Thymus (tissue), 11 donors: ENCODE measurements around the gene IPP. TPM values are rescaled to one million over a fixed set of nuclear protein-coding genes. Genes with fewer than 3 reads are reported as not detected.

Source experiments
- DNase-seq, 9 donors: peaks; one replicate each; pipeline ENCODE4 v3.0.0-alpha.2; 2013; ENCODE audit warnings: low spot score in 9 of 9, low read depth in 6 of 9, missing footprints in 1 of 9
- H3K27ac ChIP-seq, 2 donors: one replicate each; pipeline ENCODE4 v1.5.1; 2013; ENCODE audit warnings: control low read depth in 1 of 2, low read depth in 1 of 2, low read length in 1 of 2, mild to moderate bottlenecking in 1 of 2, moderate library complexity in 1 of 2
- H3K27me3 ChIP-seq, 2 donors: one replicate each; pipeline ENCODE4 v1.5.1; 2013; ENCODE audit warnings: low read length in 1 of 2; ENCODE audit not compliant: control insufficient read depth in 2 of 2, insufficient read depth in 1 of 2
- H3K36me3 ChIP-seq, 2 donors: one replicate each; pipeline ENCODE4 v1.5.1; 2013; ENCODE audit warnings: low read length in 1 of 2, mild to moderate bottlenecking in 1 of 2, moderate library complexity in 1 of 2; ENCODE audit not compliant: control insufficient read depth in 2 of 2, insufficient read depth in 2 of 2
- H3K4me1 ChIP-seq, 2 donors: one replicate each; pipeline ENCODE4 v1.5.1; 2013; ENCODE audit warnings: low read length in 2 of 2; ENCODE audit not compliant: control insufficient read depth in 2 of 2, insufficient read depth in 2 of 2
- H3K4me3 ChIP-seq, 2 donors: one replicate each; pipeline ENCODE4 v1.5.1; 2013; ENCODE audit warnings: low read length in 2 of 2, control low read depth in 1 of 2, mild to moderate bottlenecking in 1 of 2
- H3K9me3 ChIP-seq, 2 donors: one replicate each; pipeline ENCODE4 v1.5.1; 2013; ENCODE audit warnings: low read length in 1 of 2, mild to moderate bottlenecking in 1 of 2; ENCODE audit not compliant: control insufficient read depth in 2 of 2, insufficient read depth in 1 of 2
- WGBS: extraction: QIAGEN DNeasy Blood & Tissue Kit; methylation state at CpG from one replicate; pipeline ENCODE4 v1.1.7; 2013; 5-methylcytosine and 5-hydroxymethylcytosine counted together
- polyA plus RNA-seq: library from polyadenylated mRNA; stranded (reverse); fragments of 200-250 nt; gene quantifications from one replicate; pipeline ENCODE4 v1.2.3, GENCODE V29; 2013
- total RNA-seq: library from RNA; stranded (reverse); fragments of 120-200 nt; gene quantifications from one replicate; pipeline ENCODE4 v1.2.4, GENCODE V29; 2013
- donor health status: healthy.

IPP gene
- total and polyA plus RNA-seq, 2 donors: 8.9 to 11.6 TPM

DNA sequence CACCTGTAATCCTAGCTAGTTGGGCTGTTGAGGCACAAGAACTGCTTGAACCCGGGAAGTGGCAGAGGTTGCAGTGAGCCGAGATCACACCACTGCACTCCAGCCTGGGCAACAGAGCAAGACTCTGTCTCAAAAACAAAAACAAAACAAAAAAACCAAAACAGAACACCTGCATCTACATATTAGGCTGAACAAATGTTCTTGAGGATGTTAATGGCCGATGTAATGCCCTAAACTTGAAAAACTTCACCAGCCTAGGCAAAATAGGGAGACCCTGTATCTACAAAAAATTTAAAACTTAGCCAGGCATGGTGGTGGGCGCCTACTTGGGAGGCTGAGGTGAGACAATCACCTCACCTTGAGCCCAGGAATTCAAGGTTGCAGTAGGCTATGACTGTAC, 81.9 kb downstream of the IPP start:
- no peak overlapping the region for H3K27ac ChIP-seq
- no peaks in the 10 kb centered on the region for H3K4me1 ChIP-seq
- H3K27me3 ChIP-seq: no peaks in the 10 kb centered on the region
- DNase-seq: no peak
- H3K4me3 ChIP-seq: no peak overlapping the region
- H3K9me3 ChIP-seq: peaks cover 0 to 3% of the 10 kb centered on the region in 2 donors
- WGBS: 98% methylated on average over 4 of the region's 4 CpGs
- H3K36me3 ChIP-seq: peaks cover 0 to 10% of the 10 kb centered on the region in 2 donors

DNA sequence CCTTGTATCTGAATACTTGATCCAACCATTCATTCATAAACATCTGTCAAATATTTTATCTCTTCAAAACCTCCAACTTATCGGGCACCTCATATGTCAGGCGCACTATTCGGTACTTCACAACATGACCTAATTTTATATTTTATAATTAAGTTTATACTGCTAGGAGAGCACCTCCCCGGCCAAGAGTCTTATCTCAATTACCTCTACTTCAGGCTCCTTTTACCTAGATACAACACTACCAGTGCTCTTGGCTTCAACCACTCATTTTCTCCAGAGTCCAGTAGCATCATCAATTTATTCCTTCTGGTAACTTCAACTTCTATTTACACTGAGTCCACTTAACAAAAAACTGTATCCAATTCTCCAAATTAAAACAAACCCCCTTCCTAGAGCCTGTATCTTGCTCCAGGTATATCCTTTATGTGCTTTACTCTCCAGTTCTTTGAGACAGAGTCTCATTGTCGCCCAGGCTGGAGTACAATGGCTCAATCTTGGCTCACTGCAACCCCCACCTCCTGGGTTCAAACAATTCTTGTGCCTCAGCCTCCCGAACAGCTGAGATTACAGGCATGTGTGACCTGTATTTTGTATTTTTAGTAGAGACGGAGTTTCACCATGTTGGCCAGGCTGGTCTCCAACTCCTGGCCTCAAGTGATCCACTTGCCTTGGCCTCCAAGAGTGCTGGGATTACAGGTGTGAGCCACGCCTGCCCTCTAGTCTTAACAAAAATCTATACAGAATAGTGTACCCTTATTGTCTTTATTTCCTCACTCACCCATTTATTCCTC, 82.9 kb downstream of the IPP start:
- Histone ChIP-seq H3K36me3 (peaks cover 0 to 4% of the 10 kb centered on the region in 2 donors), H3K4me1 (no peaks in the 10 kb centered on the region), H3K27ac (no peak overlapping the region), H3K9me3 (peaks cover 0 to 3% of the 10 kb centered on the region in 2 donors), H3K27me3 (no peaks in the 10 kb centered on the region), H3K4me3 (no peak overlapping the region)
- WGBS: 98% methylated on average over 8 of the region's 8 CpGs
- no peak for DNase-seq

DNA sequence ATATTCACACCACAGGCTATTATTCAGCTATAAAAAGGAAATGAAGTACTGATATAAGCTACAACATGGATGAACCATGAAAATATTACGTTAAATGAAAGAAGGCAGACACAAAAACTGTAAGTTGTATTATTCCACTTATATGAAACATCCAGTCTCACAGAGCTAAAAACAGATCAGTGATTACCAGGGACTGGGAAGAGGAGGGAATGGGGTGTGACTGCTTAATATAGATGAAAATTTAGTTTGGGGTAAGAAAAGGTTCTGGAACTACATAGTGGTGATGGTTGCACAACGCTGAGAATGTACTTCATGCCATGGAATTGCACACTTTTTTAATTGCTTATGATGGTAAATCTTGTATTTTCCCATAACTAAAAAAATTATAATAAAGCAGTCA, 83.6 kb downstream of the IPP start:
- Histone ChIP-seq H3K27me3 (no peaks in the 10 kb centered on the region), H3K4me3 (no peak overlapping the region), H3K27ac (no peak overlapping the region), H3K9me3 (peaks cover 0 to 3% of the 10 kb centered on the region in 2 donors), H3K4me1 (no peaks in the 10 kb centered on the region), H3K36me3 (peaks cover 0 to 3% of the 10 kb centered on the region in 2 donors)
- DNase-seq: no peak
- 99% methylated on average over 2 of the region's 2 CpGs for WGBS

DNA sequence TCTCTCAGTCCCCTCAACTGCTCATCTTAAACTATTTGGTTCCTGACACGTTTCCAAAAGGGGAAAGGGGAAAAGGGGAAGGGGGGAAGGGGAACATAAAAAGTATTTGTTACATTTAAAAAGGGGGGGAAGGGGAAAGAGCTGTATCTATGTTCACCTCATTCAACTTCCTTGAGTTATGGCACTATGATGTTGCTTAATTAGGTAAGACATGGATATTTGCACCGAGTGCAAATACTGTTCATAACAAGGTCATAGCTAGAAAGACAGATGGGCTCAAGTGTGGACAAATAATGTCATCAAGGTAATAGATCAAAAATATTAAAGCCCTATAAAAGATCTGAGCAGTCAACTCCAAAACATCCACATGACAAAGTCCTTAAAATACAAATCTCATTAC, 90.1 kb downstream of the IPP start:
- peaks cover 35 to 55% of the 10 kb centered on the region in 2 donors for H3K36me3 ChIP-seq
- no peaks in the 10 kb centered on the region for H3K4me1 ChIP-seq
- no peaks in the 10 kb centered on the region for H3K27me3 ChIP-seq
- WGBS: 94% methylated on average over 2 of the region's 2 CpGs
- no peak for DNase-seq
- peaks cover 0 to 3% of the 10 kb centered on the region in 2 donors for H3K9me3 ChIP-seq
- H3K27ac ChIP-seq: no peak overlapping the region
- H3K4me3 ChIP-seq: no peak overlapping the region

DNA sequence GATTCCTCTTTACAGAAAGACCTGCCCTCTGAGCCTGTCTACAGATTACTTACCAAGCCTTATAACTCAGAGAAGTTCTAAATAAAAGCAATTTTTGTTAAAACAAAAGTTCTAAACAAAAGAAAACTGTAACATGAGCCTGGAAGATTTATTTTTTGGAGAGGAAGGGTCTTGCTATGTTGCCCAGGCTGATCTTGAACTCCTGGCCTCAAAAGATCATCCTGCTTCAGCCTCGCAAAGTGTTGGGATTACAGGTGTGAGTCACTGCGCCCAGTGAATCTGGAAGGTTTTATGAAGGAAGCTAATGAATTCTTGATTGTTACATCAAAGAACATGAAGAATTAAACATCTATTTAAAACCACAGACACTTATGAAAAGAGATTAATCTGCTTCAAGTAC, 91.2 kb downstream of the IPP start:
- Histone ChIP-seq H3K36me3 (peaks cover 43 to 65% of the 10 kb centered on the region in 2 donors), H3K4me1 (no peaks in the 10 kb centered on the region), H3K27ac (no peak overlapping the region), H3K9me3 (no peaks in the 10 kb centered on the region), H3K4me3 (no peak overlapping the region), H3K27me3 (no peaks in the 10 kb centered on the region)
- no peak for DNase-seq
- WGBS: 98% methylated on average over 2 of the region's 2 CpGs

DNA sequence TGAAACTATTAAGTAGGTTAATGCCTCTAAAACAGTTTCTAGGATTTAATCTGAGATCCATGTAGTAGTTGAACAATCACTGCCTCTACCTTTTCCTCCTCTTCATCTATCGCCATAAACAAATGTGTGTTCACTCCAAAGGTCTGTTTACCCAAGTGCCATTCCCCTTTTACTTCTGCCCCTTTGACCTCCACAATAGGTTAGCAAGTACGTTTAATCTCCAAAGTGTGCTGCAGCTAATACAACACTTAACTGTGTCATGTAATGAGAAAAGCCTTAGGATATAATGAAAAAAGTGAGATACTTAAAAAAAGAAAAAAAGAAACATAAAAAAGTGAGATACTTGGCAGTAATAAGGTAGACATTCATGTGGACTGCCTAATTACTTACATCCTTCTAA, 92.3 kb downstream of the IPP start:
- Histone ChIP-seq H3K36me3 (peaks cover 43 to 70% of the 10 kb centered on the region in 2 donors), H3K27ac (no peak overlapping the region)
- WGBS: 98% methylated on average over 2 of the region's 2 CpGs

DNA sequence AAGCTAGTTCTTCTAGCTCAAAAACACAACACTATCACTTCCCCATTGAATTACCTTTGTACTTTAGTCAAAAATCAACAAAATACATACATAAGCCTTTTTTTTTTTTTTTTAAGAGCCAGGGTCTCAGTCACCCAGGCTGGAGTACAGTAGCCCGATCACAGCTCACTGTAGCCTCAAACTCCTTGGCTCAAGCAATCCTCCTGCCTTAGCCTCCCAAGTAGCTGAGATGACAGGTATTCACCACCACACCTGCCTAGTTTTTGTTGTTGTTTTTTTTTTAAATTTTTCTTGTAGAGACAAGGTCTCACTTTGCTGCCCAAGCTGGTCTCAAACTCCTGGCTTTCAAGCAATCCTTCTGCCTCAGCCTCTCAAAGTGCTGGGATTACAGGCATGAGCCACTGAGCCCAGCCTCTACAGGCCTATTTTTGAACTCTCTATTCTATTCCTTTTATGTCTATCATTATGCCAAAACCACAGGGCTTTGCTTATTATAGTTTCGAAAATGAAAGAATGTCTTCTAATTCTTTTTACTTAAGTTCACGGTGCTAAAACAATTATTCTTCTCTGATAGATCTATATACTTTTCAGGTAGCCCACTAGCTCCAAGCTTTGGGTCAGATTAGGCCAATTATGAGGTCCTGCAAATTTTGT, 93.8 kb downstream of the IPP start:
- H3K27me3 ChIP-seq: no peaks in the 10 kb centered on the region
- WGBS: 96% methylated on average over 3 of the region's 3 CpGs
- no peak overlapping the region for H3K27ac ChIP-seq
- H3K9me3 ChIP-seq: no peaks in the 10 kb centered on the region
- peaks cover 43 to 84% of the 10 kb centered on the region in 2 donors for H3K36me3 ChIP-seq
- DNase-seq: no peak
- H3K4me1 ChIP-seq: no peaks in the 10 kb centered on the region
- no peak overlapping the region for H3K4me3 ChIP-seq

More for the DNA sequence above, 92.3 kb downstream of the IPP start:
- Histone ChIP-seq H3K4me3 (no peak overlapping the region), H3K4me1 (no peaks in the 10 kb centered on the region), H3K9me3 (no peaks in the 10 kb centered on the region), H3K27me3 (no peaks in the 10 kb centered on the region)
- DNase-seq: no peak

DNA sequence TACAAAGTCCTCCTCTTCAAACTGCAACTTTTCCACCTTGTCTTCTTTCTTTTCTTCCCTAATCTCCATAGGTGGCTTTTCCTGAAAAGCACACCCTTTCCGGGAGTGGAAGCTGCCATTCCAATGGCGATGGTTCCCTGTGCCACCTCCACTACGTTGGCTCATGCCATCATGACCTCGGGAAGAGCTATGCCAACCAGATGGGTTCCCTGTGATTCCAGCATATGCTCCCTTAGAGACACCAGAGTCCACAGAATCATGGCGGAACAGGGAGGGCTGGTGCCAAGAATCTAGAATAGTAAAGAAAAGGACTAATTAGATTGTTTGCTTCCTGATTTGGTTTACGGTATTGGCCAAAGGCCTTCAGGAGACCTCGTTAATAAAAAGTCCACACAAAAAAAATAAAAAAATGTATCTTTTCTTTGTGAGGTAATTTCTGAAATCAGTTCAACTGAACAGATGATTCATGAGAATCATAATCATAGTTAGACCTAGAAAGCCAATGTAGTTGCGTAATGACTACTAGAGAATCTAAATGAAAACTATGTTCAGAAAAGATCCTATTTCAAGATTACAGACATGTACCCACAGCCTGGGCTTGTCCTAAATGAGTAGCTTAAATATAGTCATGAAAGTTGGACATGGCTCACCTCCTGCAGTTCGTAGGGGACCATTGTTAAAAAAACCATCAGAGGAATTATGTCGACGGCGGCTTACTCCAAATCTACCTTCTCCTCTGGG, 95.7 kb downstream of the IPP start:
- Histone ChIP-seq H3K9me3 (no peaks in the 10 kb centered on the region), H3K27me3 (no peaks in the 10 kb centered on the region), H3K4me1 (no peaks in the 10 kb centered on the region), H3K4me3 (no peak overlapping the region), H3K27ac (no peak overlapping the region), H3K36me3 (peaks cover 47 to 92% of the 10 kb centered on the region in 2 donors)
- WGBS: 97% methylated on average over 12 of the region's 12 CpGs
- DNase-seq: no peak
